SK-N-MC (cell line): ENCODE results near the gene ITGA2B.

Experiments used
- EZH2 ChIP-seq: fragments of 200-600 bp; sonication (generic); IDR thresholded peaks from one replicate; pipeline ENCODE4 v1.6.1; 2017; ENCODE audit warnings: antibody characterized with exemption
- FOXP2 ChIP-seq: optimal IDR thresholded peaks from 2 replicates; pipeline ENCODE3; 2011; ENCODE audit warnings: mild to moderate bottlenecking, moderate library complexity; ENCODE audit not compliant: insufficient read depth; ENCODE audit errors: extremely low read length, control extremely low read depth
- POLR2AphosphoS5 ChIP-seq: IDR thresholded peaks from 2 replicates; pipeline ENCODE4 v1.6.1; 2012; ENCODE audit warnings: mild to moderate bottlenecking, low read depth, low read length, borderline replicate concordance

- TF ChIP-seq POLR2AphosphoS5 (no peak), EZH2 (no peak), FOXP2 (no peak)
Measured at GRCh38 chr17:44398692-44399691, 9.5 kb upstream of the ITGA2B start.
